ENCODE results near the gene RIPOR3. TPM values are rescaled to one million over a fixed set of nuclear protein-coding genes. Genes with fewer than 3 reads are reported as not detected.

RIPOR3 gene
- polyA plus RNA-seq, 1 donor (not counting 4 experiments of a cell fraction or from before 2014, with no cell fraction given), result 0.10 TPM

GRCh38 chr20:50733644-50734349 lies 42.5 kb upstream of the RIPOR3 start:
- H3K27me3 ChIP-seq (ENCODE audit: control insufficient read depth, extremely low read depth, insufficient read depth, low read length), result no peaks in the 10 kb centered on the region
- DNase-seq (ENCODE audit: low read depth, low spot score), result no peak
- H2AFZ ChIP-seq (ENCODE audit: control insufficient read depth, low read length), result no peak overlapping the region
- peaks cover 0 to 3% of the 10 kb centered on the region in 2 experiments for H3K36me3 ChIP-seq (ENCODE audit: control insufficient read depth in 2 of 2, extremely low read depth in 1 of 2, insufficient read depth in 2 of 2, low read length in 2 of 2)
- H3K4me2 ChIP-seq (ENCODE audit: control insufficient read depth, extremely low read depth, insufficient read depth, low read depth, low read length), result peak overlapping the region; percentile 99
- no peak for TF ChIP-seq EZH2 (IDR thresholded peaks at IDR 0.05; ENCODE audit: low read length)
- no peak for FAIRE-seq
- H3K27ac ChIP-seq (ENCODE audit: control insufficient read depth, insufficient read depth, low read length), result peak overlapping the region; percentile 53
- no peaks in the 10 kb centered on the region for H3K9me1 ChIP-seq (ENCODE audit: control insufficient read depth, extremely low read depth, insufficient read depth, low read length)
- dilution Hi-C loops (cut with MboI; ENCODE audit: extremely low pct_ligation_motif_present, low sequenced_read_pairs), result loop anchor here (10.0 kb wide), 1 partner anchor 69 kb away; no protein-coding TSS in a partner anchor
- peaks cover 68% of the 10 kb centered on the region for H3K79me2 ChIP-seq (ENCODE audit: control insufficient read depth, insufficient read depth, low read length)
- no peaks in the 10 kb centered on the region for H4K20me1 ChIP-seq (ENCODE audit: control insufficient read depth, extremely low read depth, insufficient read depth, low read length)
- H3K9ac ChIP-seq (ENCODE audit: control insufficient read depth, extremely low read depth, insufficient read depth, low read length), result peak overlapping the region; percentile 94
- H3K4me3 ChIP-seq (ENCODE audit: control insufficient read depth in 2 of 3, extremely low read depth in 1 of 3, insufficient read depth in 2 of 3, low read depth in 1 of 3, low read length in 3 of 3), result peak overlapping the region; percentile 82 to 98 (median 83)
- peaks cover 51% of the 10 kb centered on the region for H3K4me1 ChIP-seq (ENCODE audit: control insufficient read depth, extremely low read depth, insufficient read depth, low read length)
- H3K9me3 ChIP-seq (ENCODE audit: control insufficient read depth, low read depth, low read length), result no peaks in the 10 kb centered on the region

GRCh38 chr20:50731930-50732690 lies 40.8 kb upstream of the RIPOR3 start:
- no peak for FAIRE-seq
- Histone ChIP-seq H3K9me3 (ENCODE audit: control insufficient read depth, low read depth, low read length) (no peaks in the 10 kb centered on the region), H3K4me3 (ENCODE audit: control insufficient read depth in 2 of 3, extremely low read depth in 1 of 3, insufficient read depth in 2 of 3, low read depth in 1 of 3, low read length in 3 of 3) (peak overlapping the region; percentile 82 to 98 (median 83)), H3K9me1 (ENCODE audit: control insufficient read depth, extremely low read depth, insufficient read depth, low read length) (no peaks in the 10 kb centered on the region), H3K27me3 (ENCODE audit: control insufficient read depth, extremely low read depth, insufficient read depth, low read length) (no peaks in the 10 kb centered on the region), H3K9ac (ENCODE audit: control insufficient read depth, extremely low read depth, insufficient read depth, low read length) (peak overlapping the region; percentile 94), H3K27ac (ENCODE audit: control insufficient read depth, insufficient read depth, low read length) (peak overlapping the region; percentile 84), H3K79me2 (ENCODE audit: control insufficient read depth, insufficient read depth, low read length) (peaks cover 56% of the 10 kb centered on the region), H2AFZ (ENCODE audit: control insufficient read depth, low read length) (peak overlapping the region; percentile 72), H4K20me1 (ENCODE audit: control insufficient read depth, extremely low read depth, insufficient read depth, low read length) (no peaks in the 10 kb centered on the region), H3K4me1 (ENCODE audit: control insufficient read depth, extremely low read depth, insufficient read depth, low read length) (peaks cover 64% of the 10 kb centered on the region), H3K4me2 (ENCODE audit: control insufficient read depth, extremely low read depth, insufficient read depth, low read depth, low read length) (peak overlapping the region; percentile 99), H3K36me3 (ENCODE audit: control insufficient read depth in 2 of 2, extremely low read depth in 1 of 2, insufficient read depth in 2 of 2, low read length in 2 of 2) (peaks cover 0 to 3% of the 10 kb centered on the region in 2 experiments)
- DNase-seq (ENCODE audit: low read depth, low spot score), result no peak
- TF ChIP-seq CTCF (optimal IDR thresholded peaks at IDR 0.05 in 1 of 3, IDR thresholded peaks at IDR 0.05 in 1 of 3, conservative IDR thresholded peaks at IDR 0.05 in 1 of 3; ENCODE audit: extremely low read depth in 1 of 3, insufficient read depth in 2 of 3, low read length in 3 of 3), result peak in 1 of 3 experiments; percentile 3
- no peak for TF ChIP-seq EZH2 (IDR thresholded peaks at IDR 0.05; ENCODE audit: low read length)
- dilution Hi-C loops (cut with MboI; ENCODE audit: extremely low pct_ligation_motif_present, low sequenced_read_pairs), result loop anchor here (10.0 kb wide), 1 partner anchor 67 kb away; no protein-coding TSS in a partner anchor
